ENCODE measurements around the gene KIF1A. TPM values are rescaled to one million over a fixed set of nuclear protein-coding genes. Genes with fewer than 3 reads are reported as not detected.

The KIF1A gene
- total RNA-seq, 1 donor from 2014 or later = 52.2 TPM

DNA sequence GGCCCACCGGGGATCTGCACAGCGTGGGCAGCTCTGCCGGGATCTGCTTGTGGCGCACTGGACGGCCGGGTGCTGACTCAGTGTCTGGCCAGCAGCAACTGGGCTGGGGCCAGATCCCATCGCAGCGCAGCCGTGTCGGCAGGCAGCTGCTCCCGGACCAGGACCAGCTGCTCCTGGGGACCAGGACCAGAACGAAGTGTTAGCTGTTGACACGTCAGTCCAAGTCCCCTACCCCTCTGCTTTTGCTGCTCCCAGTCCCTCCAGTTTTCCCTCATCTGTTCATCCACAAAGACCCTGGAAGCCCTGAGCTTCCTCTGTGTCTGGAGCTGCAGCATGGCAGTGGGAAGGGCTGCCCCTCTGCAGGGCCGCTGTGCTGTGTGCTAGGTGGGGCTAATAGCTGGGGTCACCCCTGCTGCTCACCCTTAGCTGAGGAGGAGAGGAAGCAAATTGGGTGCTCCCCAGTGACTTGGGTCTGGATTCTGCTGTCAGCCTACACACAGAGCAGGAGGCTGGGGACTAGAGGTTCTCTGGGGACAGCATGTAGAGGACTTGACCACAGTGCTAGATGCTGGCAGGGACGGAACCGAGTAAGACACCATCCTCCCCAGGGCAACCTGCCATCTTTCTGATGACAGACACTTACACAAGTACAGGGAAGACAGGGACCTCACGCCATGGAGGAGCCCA, 16.9 kb upstream of the KIF1A start:
- no peak overlapping the region for H3K4me3 Mint-ChIP-seq (ENCODE audit: unreplicated experiment)
- TF ChIP-seq, protein P1, sequence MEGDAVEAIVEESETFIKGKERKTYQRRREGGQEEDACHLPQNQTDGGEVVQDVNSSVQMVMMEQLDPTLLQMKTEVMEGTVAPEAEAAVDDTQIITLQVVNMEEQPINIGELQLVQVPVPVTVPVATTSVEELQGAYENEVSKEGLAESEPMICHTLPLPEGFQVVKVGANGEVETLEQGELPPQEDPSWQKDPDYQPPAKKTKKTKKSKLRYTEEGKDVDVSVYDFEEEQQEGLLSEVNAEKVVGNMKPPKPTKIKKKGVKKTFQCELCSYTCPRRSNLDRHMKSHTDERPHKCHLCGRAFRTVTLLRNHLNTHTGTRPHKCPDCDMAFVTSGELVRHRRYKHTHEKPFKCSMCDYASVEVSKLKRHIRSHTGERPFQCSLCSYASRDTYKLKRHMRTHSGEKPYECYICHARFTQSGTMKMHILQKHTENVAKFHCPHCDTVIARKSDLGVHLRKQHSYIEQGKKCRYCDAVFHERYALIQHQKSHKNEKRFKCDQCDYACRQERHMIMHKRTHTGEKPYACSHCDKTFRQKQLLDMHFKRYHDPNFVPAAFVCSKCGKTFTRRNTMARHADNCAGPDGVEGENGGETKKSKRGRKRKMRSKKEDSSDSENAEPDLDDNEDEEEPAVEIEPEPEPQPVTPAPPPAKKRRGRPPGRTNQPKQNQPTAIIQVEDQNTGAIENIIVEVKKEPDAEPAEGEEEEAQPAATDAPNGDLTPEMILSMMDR (IDR thresholded peaks at IDR 0.05; ENCODE audit: unreplicated experiment) = no peak
- H3K27me3 Mint-ChIP-seq (ENCODE audit: unreplicated experiment) = peaks cover 9% of the 10 kb centered on the region
- H3K4me1 Mint-ChIP-seq (ENCODE audit: unreplicated experiment) = no peaks in the 10 kb centered on the region
- no peaks in the 10 kb centered on the region for H3K9me3 Mint-ChIP-seq (ENCODE audit: unreplicated experiment)
- peaks cover 3% of the 10 kb centered on the region for H3K36me3 Mint-ChIP-seq (ENCODE audit: low read depth, unreplicated experiment)
- DNase-seq (ENCODE audit: low spot score) = no peak
- no peak overlapping the region for H3K27ac Mint-ChIP-seq (ENCODE audit: unreplicated experiment)

DNA sequence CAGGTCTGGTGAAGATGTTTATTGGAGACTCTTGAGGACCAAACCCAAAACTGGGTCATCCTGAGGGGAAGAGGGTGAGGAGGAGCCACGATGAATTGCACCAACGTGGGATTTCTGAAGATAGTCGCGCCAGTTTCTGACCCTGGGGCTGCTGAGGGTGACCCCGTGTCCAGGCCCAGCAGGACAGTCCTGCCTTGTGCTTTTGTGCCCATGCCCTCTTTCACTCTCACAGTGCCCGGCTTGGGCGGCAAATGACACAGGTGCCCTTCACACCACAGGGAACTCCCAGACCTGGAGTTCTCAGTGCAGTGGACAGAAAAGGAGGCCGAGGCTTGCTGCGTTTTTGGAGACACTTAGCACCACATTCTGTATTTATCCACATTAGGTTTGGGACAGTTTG, 15.5 kb upstream of the KIF1A start:
- peaks cover 10% of the 10 kb centered on the region for H3K27me3 Mint-ChIP-seq (ENCODE audit: unreplicated experiment)
- no peak overlapping the region for H3K4me3 Mint-ChIP-seq (ENCODE audit: unreplicated experiment)
- no peak overlapping the region for H3K27ac Mint-ChIP-seq (ENCODE audit: unreplicated experiment)
- H3K4me1 Mint-ChIP-seq (ENCODE audit: unreplicated experiment) = no peaks in the 10 kb centered on the region
- H3K36me3 Mint-ChIP-seq (ENCODE audit: low read depth, unreplicated experiment) = peaks cover 3% of the 10 kb centered on the region
- TF ChIP-seq, protein P1 (IDR thresholded peaks at IDR 0.05; ENCODE audit: unreplicated experiment) = no peak
- no peak for DNase-seq (ENCODE audit: low spot score)
- no peaks in the 10 kb centered on the region for H3K9me3 Mint-ChIP-seq (ENCODE audit: unreplicated experiment)

DNA sequence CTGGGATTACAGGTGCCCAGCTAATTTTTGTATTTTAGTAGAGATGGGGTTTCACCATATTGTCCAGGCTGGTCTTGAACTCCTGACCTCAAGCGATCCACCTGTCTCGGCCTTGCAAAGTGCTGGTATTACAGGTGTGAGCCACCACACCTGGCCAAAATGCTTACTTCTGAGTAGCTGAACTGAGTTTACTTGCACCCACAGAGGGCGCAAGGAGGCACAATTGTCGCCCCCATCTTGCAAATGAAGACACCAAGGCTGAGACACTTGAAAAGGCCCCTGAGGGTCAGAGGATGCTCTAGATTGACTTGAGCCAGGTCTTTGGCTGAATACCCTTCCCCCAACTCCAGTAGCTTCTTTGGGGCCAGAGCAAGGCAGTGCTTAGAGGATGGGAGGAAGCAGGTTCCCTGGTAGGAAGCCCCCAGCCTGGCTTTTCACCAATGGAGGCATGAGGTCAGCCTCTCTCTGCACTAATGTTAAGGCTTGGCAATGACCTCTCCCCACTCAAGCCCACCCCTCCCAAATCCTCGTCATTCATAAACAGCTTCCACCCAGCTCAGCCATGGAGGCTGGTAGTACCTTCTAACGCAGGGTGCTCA, 14.5 kb upstream of the KIF1A start:
- no peaks in the 10 kb centered on the region for H3K9me3 Mint-ChIP-seq (ENCODE audit: unreplicated experiment)
- no peak overlapping the region for H3K4me3 Mint-ChIP-seq (ENCODE audit: unreplicated experiment)
- H3K27me3 Mint-ChIP-seq (ENCODE audit: unreplicated experiment) = peaks cover 6% of the 10 kb centered on the region
- no peaks in the 10 kb centered on the region for H3K4me1 Mint-ChIP-seq (ENCODE audit: unreplicated experiment)
- TF ChIP-seq, protein P1 (IDR thresholded peaks at IDR 0.05; ENCODE audit: unreplicated experiment) = no peak
- no peak overlapping the region for H3K27ac Mint-ChIP-seq (ENCODE audit: unreplicated experiment)
- H3K36me3 Mint-ChIP-seq (ENCODE audit: low read depth, unreplicated experiment) = peaks cover 3% of the 10 kb centered on the region
- DNase-seq (ENCODE audit: low spot score) = no peak

- Mint-ChIP-seq H3K36me3 (ENCODE audit: low read depth, unreplicated experiment) (peaks cover 3% of the 10 kb centered on the region), H3K4me1 (ENCODE audit: unreplicated experiment) (no peaks in the 10 kb centered on the region), H3K4me3 (ENCODE audit: unreplicated experiment) (no peak overlapping the region), H3K9me3 (ENCODE audit: unreplicated experiment) (no peaks in the 10 kb centered on the region), H3K27me3 (ENCODE audit: unreplicated experiment) (peaks cover 6% of the 10 kb centered on the region), H3K27ac (ENCODE audit: unreplicated experiment) (no peak overlapping the region)
- DNase-seq (ENCODE audit: low spot score) = no peak
- TF ChIP-seq, protein P1 (IDR thresholded peaks at IDR 0.05; ENCODE audit: unreplicated experiment) = no peak
Observed at GRCh38 chr2:240833724-240834285, 13.8 kb upstream of the KIF1A start.

GRCh38 chr2:240832921-240833494, 13.0 kb upstream of the KIF1A start:
- H3K4me3 Mint-ChIP-seq (ENCODE audit: unreplicated experiment) = no peak overlapping the region
- TF ChIP-seq, protein P1 (IDR thresholded peaks at IDR 0.05; ENCODE audit: unreplicated experiment) = no peak
- H3K36me3 Mint-ChIP-seq (ENCODE audit: low read depth, unreplicated experiment) = no peaks in the 10 kb centered on the region
- DNase-seq (ENCODE audit: low spot score) = no peak
- H3K9me3 Mint-ChIP-seq (ENCODE audit: unreplicated experiment) = no peaks in the 10 kb centered on the region
- H3K27ac Mint-ChIP-seq (ENCODE audit: unreplicated experiment) = no peak overlapping the region
- H3K4me1 Mint-ChIP-seq (ENCODE audit: unreplicated experiment) = no peaks in the 10 kb centered on the region
- peaks cover 4% of the 10 kb centered on the region for H3K27me3 Mint-ChIP-seq (ENCODE audit: unreplicated experiment)

Data from endothelial cell (in vitro differentiated cells).